Glutamatergic neuron (in vitro differentiated cells): ENCODE results near the gene CFAP92. TPM values are rescaled to one million over a fixed set of nuclear protein-coding genes. Genes with fewer than 3 reads are reported as not detected.

ENCODE experiments used
- DNase-seq: peaks from one replicate; pipeline ENCODE4 v3.0.0; 2022
- H3K27ac Mint-ChIP-seq: one replicate; pipeline ENCODE4 v1.8.0; 2020; ENCODE audit warnings: mild to moderate bottlenecking, mixed read lengths, inconsistent platforms; ENCODE audit not compliant: unreplicated experiment
- H3K27me3 Mint-ChIP-seq: one replicate; pipeline ENCODE4 v1.8.0; 2020; ENCODE audit warnings: mild to moderate bottlenecking, moderate library complexity, mixed read lengths, inconsistent platforms; ENCODE audit not compliant: unreplicated experiment
- H3K36me3 Mint-ChIP-seq: one replicate; pipeline ENCODE4 v1.8.0; 2020; ENCODE audit warnings: mild to moderate bottlenecking, mixed read lengths, inconsistent platforms; ENCODE audit not compliant: unreplicated experiment
- H3K4me1 Mint-ChIP-seq: one replicate; pipeline ENCODE4 v1.8.0; 2020; ENCODE audit warnings: mild to moderate bottlenecking, low read depth, mixed read lengths, inconsistent platforms; ENCODE audit not compliant: unreplicated experiment
- H3K4me3 Mint-ChIP-seq: one replicate; pipeline ENCODE4 v1.8.0; 2020; ENCODE audit warnings: mild to moderate bottlenecking, mixed read lengths, inconsistent platforms; ENCODE audit not compliant: unreplicated experiment
- H3K9me3 Mint-ChIP-seq: one replicate; pipeline ENCODE4 v1.8.0; 2020; ENCODE audit warnings: mild to moderate bottlenecking, moderate library complexity, mixed read lengths, inconsistent platforms; ENCODE audit not compliant: unreplicated experiment
- total RNA-seq: library from RNA; stranded (reverse); fragmentation: NEBNext Ultra II Directional; extraction: Animal tissue kit (Norgen Biotek cat#: 25700); gene quantifications from one replicate; pipeline ENCODE4 v1.2.1, GENCODE V29; 2021; ENCODE audit not compliant: unreplicated experiment
- TF ChIP-seq, protein P1 (sequence below): fragments of 200-600 bp; sonication (generic); IDR thresholded peaks from one replicate; pipeline ENCODE4 v1.5.0; 2021; ENCODE audit not compliant: partially characterized antibody, unreplicated experiment

The CFAP92 gene
- total RNA-seq, 1 donor from 2014 or later = 0.15 TPM

GRCh38 chr3:129034642-129035041 is 40.8 kb upstream of the CFAP92 start:
- Mint-ChIP-seq H3K4me3 (no peak overlapping the region), H3K4me1 (no peaks in the 10 kb centered on the region), H3K9me3 (no peaks in the 10 kb centered on the region), H3K36me3 (no peaks in the 10 kb centered on the region), H3K27ac (no peak overlapping the region), H3K27me3 (no peaks in the 10 kb centered on the region)
- DNase-seq = no peak
- TF ChIP-seq, protein P1, sequence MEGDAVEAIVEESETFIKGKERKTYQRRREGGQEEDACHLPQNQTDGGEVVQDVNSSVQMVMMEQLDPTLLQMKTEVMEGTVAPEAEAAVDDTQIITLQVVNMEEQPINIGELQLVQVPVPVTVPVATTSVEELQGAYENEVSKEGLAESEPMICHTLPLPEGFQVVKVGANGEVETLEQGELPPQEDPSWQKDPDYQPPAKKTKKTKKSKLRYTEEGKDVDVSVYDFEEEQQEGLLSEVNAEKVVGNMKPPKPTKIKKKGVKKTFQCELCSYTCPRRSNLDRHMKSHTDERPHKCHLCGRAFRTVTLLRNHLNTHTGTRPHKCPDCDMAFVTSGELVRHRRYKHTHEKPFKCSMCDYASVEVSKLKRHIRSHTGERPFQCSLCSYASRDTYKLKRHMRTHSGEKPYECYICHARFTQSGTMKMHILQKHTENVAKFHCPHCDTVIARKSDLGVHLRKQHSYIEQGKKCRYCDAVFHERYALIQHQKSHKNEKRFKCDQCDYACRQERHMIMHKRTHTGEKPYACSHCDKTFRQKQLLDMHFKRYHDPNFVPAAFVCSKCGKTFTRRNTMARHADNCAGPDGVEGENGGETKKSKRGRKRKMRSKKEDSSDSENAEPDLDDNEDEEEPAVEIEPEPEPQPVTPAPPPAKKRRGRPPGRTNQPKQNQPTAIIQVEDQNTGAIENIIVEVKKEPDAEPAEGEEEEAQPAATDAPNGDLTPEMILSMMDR = no peak

- no peak for DNase-seq
- TF ChIP-seq, protein P1 = no peak
- H3K36me3 Mint-ChIP-seq = no peaks in the 10 kb centered on the region
- no peak overlapping the region for H3K4me3 Mint-ChIP-seq
- no peaks in the 10 kb centered on the region for H3K4me1 Mint-ChIP-seq
- no peaks in the 10 kb centered on the region for H3K9me3 Mint-ChIP-seq
- H3K27ac Mint-ChIP-seq = no peak overlapping the region
- H3K27me3 Mint-ChIP-seq = no peaks in the 10 kb centered on the region
Measured at GRCh38 chr3:129033633-129034321, 39.9 kb upstream of the CFAP92 start.

DNA sequence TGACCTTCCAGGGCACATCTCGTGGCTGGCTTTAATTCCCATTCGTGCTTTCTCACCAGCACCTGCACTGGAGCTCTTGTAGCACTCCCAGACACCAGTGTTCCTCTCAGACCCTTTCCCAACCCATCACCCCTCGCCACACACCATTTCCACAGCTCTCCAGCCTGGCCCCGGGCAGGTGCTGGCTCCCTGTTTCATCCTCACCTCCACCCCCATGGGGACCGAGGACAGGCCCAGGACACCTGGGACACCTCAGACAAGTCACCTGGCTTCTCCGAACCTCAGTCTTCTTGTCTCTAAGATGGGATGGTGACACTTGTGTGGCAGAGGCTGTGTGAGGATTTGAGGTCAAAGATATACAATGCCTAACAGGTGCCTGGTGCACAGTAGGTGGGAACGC is 39.3 kb upstream of the CFAP92 start:
- DNase-seq = no peak
- no peaks in the 10 kb centered on the region for H3K27me3 Mint-ChIP-seq
- peaks cover 3% of the 10 kb centered on the region for H3K9me3 Mint-ChIP-seq
- no peak overlapping the region for H3K27ac Mint-ChIP-seq
- TF ChIP-seq, protein P1 = no peak
- H3K4me1 Mint-ChIP-seq = no peaks in the 10 kb centered on the region
- no peaks in the 10 kb centered on the region for H3K36me3 Mint-ChIP-seq
- H3K4me3 Mint-ChIP-seq = no peak overlapping the region

- H3K27me3 Mint-ChIP-seq = no peaks in the 10 kb centered on the region
- no peak overlapping the region for H3K4me3 Mint-ChIP-seq
- no peaks in the 10 kb centered on the region for H3K4me1 Mint-ChIP-seq
- H3K27ac Mint-ChIP-seq = no peak overlapping the region
- TF ChIP-seq, protein P1 = no peak
- no peak for DNase-seq
- no peaks in the 10 kb centered on the region for H3K36me3 Mint-ChIP-seq
- peaks cover 3% of the 10 kb centered on the region for H3K9me3 Mint-ChIP-seq
Measured at GRCh38 chr3:129032716-129033115, 38.8 kb upstream of the CFAP92 start.

DNA sequence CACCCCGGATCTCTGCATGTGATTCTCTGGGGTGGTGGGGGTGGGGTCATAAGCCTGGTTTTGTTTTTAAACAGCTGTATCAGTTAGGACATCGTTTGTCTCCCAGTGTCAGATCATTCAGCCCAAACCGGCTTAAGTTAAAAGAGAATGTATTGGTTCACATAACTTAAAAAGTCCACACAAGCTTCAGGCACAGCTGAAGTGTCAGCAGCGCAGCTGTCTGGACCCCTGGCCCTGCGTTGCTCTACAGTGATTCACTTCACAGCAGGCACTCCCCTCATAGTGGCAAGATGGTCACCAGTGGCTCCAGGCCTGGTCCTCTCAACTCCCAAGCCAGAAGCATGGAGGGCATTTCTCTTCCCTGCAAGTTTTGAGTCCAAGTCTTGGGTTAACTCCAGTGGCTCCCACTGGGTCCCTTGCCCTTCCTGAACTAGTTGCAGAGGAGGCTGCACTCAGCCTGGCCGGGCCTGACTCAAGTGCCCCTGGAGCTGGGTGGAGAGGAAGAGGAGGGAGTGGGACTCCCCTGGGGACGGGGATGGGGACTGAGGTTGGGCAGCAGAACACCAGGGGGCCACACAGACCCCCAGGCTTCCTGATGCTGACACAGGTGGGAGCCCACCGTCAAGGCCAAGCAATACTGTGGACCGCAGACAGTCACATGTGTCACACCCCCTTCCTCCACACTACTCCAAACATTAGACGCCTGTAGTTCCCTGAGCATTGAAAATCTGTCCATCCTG is 37.8 kb upstream of the CFAP92 start:
- TF ChIP-seq, protein P1 = no peak
- DNase-seq = no peak
- Mint-ChIP-seq H3K9me3 (peaks cover 3% of the 10 kb centered on the region), H3K4me3 (no peak overlapping the region), H3K27me3 (no peaks in the 10 kb centered on the region), H3K27ac (no peak overlapping the region), H3K4me1 (no peaks in the 10 kb centered on the region), H3K36me3 (no peaks in the 10 kb centered on the region)
